T-helper 9 cell (primary cell): ENCODE data around the gene CEP57.
"Not testable (repeated sequence)": the region's sequence is repeated elsewhere in the genome, so short reads cannot be mapped to it uniquely, and the experiment has no call there.

Experiments used
- DNase-seq: peaks from one replicate; pipeline ENCODE4 v3.0.0-alpha.2; 2020

Gene CEP57

GRCh38 chr11:95799546-95799945, 9.2 kb downstream of the CEP57 start:
- no peak for DNase-seq

DNA sequence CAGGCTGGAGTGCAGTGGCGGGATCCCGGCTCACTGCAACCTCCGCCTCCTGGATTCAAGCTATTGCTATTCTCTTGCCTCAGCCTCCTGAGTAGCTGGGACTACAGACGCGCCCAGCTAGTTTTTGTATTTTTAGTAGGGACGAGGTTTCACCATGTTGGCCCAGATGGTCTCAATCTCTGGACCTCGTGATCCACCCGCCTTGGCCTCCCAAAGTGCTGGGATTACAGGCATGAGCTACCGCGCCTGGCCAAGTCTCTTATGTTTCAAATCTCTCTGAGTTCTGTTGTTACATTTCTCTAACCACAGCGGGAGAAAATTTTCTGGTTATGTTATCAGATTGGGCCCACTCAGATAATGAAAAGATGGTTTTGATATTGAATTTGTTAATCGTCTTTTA, 10.1 kb downstream of the CEP57 start:
- DNase-seq, result no peak

- DNase-seq, result no peak
Observed at GRCh38 chr11:95802806-95803205, 12.5 kb downstream of the CEP57 start.

GRCh38 chr11:95803973-95804372, 13.7 kb downstream of the CEP57 start:
- DNase-seq, result no peak

DNA sequence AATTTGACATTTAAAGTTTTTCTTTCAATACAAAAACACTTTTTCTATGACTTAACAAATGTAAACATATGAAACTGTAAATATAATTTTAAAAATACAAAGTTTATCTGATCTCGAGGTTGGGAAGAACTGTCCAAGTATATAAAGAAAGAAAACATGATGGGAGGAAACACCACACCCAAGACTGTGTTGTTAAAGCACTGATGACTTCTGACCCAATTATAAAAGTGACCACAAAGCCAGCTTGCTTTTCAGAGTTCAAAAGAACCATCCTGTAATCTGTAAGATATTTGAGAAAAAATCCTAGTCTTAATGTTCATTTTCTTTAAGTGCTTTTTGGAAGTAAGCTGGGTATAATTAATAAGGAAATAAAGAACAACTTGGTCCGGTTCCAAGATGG, 15.6 kb downstream of the CEP57 start:
- DNase-seq, result no peak

DNA sequence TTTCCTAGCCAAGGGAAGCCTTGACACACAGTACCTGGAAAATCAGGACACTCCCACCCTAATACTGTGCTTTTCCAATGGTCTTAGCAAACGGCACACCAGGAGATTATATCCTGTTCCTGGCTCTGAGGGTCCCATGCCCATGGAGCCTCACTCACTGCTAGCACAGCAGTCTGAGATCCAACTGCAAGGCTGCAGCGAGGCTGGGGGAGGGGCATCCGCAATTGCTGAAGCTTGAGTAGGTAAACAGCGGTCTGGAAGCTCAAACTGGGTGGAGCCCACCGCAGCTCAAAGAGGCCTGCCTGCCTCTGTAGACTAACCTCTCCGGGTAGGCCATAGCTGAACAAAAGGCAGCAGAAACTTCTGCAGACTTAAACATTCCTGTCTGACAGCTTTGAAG, 16.2 kb downstream of the CEP57 start:
- DNase-seq, result not testable (repeated sequence)

DNA sequence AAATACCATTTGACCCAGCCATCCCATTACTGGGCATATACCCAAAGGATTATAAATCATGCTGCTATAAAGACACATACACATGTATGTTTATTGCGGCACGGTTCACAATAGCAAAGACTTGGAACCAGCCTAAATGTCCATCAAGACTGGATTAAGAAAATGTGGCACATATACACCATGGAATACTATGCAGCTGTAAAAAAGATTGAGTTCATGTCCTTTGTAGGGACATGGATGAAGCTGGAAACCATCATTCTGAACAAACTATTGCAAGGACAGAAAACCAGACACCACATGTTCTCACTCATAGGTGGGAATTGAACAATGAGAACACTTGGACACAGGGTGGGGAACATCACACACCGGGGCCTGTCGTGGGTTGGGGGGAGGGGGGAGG, 20.8 kb downstream of the CEP57 start:
- not testable (repeated sequence) for DNase-seq

DNA sequence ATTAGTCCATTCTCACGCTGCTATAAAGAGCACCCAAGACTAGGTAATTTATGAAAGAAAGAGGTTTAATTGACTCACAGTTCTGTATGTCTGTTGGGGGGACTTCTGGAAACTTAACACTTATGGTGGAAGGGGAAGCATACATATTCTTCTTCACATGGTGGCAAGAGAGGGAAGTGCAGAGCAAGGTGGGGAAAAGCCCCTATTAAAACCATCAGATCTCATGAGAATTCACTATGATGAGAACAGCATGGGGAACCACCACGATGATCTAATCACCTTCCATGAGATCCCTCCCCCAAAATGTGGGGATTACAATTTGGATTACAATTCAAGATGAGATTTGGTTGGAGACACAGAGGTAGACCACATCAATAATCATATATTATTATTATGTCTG, 25.7 kb downstream of the CEP57 start:
- no peak for DNase-seq

DNA sequence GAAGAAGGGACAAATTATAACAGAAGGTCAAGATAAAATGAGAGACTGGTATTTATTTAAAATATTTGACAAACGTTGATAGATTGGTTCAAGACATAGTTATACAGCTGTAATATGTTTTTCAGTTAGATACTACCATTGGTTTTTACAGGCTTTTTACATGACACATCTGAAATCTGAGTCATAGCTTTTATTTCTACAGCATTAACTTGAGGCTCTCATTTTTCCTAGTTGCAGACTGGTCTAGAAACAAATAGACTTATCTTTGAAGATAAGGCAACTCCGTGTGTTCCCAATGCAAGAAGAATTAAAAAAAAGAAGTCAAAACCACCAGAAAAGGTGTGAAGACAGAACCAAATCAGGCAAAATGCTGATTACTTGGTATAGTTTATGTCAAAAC, 31.3 kb downstream of the CEP57 start:
- no peak for DNase-seq

GRCh38 chr11:95827696-95828095, 37.4 kb downstream of the CEP57 start:
- no peak for DNase-seq

GRCh38 chr11:95829580-95830259, 39.4 kb downstream of the CEP57 start:
- no peak for DNase-seq

DNA sequence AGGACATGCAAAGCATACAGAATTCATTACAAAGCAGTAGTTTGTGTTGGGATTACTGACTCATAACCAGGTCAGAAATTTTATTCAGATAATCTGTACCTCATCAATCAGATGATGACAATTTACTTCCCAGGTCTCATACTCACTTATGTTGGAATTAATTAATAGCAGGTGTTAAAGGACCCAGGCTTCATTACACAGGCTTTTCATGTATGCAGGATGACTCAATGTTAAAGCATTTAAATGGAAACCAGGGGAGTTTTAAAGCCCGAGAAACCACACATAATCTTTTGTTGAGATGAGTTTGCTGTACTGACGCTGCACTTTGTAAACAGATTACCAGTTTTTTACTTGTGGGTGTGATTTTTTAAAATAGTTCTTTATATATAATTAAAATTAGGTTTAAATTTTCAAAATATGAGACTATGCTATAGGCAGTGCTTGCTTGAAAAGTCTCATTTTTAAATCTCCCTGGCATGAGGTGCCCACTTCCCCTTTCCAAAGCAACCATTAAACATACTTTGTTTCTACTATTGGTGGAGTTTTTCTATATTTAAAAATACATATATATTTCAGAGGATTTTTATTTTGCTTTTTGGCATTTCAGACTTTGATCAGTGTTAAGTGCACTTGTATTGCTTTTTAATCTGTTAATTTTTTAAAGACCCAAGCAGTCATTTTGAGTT, 41.0 kb downstream of the CEP57 start:
- DNase-seq, result no peak

DNA sequence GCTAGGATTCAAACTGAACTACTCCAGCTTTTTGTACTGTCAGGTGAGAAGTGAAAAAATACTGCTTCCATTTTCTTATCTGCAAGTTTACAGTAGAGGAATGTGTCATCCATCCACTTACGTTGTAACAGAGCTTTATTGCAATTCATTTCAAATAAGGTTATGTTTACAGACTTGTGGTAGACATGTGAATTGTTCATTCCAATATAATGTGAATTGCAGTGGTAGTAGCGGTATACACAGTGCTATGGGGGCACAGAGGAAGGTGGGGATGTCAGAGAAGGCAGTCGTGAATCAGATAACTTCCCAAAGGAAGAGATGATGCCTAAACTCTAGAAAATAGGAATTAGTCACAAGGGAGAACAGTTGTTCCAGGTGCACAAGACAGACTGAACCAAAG, 42.5 kb downstream of the CEP57 start:
- no peak for DNase-seq

DNA sequence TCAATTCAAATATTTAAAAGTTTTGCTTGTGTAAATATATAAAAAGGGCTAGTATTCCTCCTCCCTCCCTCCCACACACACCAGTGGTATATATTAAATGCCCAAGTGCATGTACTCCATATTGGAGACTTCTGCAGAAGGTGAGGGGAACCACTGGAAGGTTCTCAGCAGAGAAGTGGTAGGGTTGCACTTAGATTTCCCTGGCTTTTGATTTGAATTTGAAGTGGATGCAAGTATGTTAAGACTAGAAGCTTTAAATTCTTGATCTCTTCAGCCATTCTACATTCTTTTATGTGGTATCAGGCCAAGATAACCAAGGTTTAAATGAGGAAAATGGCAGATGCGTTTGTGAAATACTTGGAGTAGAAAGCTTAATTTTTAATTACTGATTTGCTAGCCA, 43.1 kb downstream of the CEP57 start:
- no peak for DNase-seq

- DNase-seq, result no peak
Observed at GRCh38 chr11:95835351-95835750, 45.1 kb downstream of the CEP57 start.

DNA sequence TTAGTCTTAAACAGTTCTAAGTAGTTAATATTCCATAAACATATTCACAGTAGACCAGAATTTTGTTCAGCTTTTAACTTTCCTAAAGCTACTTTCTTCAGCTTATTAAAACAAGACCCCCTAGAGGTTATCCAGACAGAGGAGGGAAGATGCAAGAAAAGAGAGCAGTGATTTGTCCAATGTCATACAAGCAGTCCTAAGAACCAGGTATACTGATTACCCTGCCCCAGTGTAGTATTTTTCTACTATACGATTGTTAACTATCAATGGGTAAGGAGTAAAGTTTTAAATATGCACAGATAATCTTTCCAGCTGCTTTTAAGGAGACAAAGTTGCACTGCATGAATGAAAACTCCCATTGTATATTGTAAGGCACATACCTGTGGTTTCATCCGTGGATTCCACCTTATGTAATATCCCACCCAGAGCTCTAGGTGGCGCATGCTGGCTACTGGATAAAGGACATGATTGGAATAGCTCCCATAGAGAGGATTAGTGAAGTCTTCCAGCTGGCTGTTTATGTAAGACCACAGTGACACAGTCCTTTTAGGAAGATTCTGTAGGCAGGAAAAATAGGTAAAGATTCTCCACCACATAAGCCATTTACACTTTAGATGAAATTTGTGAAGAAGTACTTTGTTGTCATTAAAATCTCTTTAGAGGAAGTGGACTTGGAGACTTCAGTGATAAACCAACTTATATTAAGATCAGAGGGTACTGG, 45.6 kb downstream of the CEP57 start:
- DNase-seq, result peak; percentile 29

GRCh38 chr11:95845167-95845566, 54.9 kb downstream of the CEP57 start:
- no peak for DNase-seq

GRCh38 chr11:95849087-95849825, 59.0 kb downstream of the CEP57 start:
- no peak for DNase-seq

- no peak for DNase-seq
Observed at GRCh38 chr11:95850137-95850536, 59.8 kb downstream of the CEP57 start.

GRCh38 chr11:95853138-95853537, 62.8 kb downstream of the CEP57 start:
- DNase-seq, result no peak

- DNase-seq, result no peak
Observed at GRCh38 chr11:95853862-95854261, 63.6 kb downstream of the CEP57 start.

- DNase-seq, result not testable (repeated sequence)
Observed at GRCh38 chr11:95854362-95854761, 64.1 kb downstream of the CEP57 start.

- DNase-seq, result not testable (repeated sequence)
Observed at GRCh38 chr11:95860024-95860423, 69.7 kb downstream of the CEP57 start.
